Stimulated activated CD4-positive, alpha-beta T cell treated with anti-CD3 and anti-CD28 coated beads, Interleukin-2, amount 100 ng/mL, for 48 hours (primary cell): ENCODE results near the gene RPRML.
"Not testable (repeated sequence)": the region's sequence is repeated elsewhere in the genome, so short reads cannot be mapped to it uniquely, and the experiment has no call there.

Experiments used
- DNase-seq, 2 donors: peaks; one replicate each; pipeline ENCODE4 v3.0.0-alpha.2; 2020

RPRML gene

GRCh38 chr17:46979147-46979863 is at the start of gene RPRML:
Gene RPRML (minus strand): TSS chr17:46979253. CDS start chr17:46979007, 246 bp downstream.
- peak; percentile 13 to 24 for DNase-seq

GRCh38 chr17:47016966-47017365 is 37.9 kb upstream of the RPRML start:
- DNase-seq: not testable (repeated sequence)

- DNase-seq: no peak
Observed at GRCh38 chr17:47013341-47013740, 34.3 kb upstream of the RPRML start.

GRCh38 chr17:47012457-47012856 is 33.4 kb upstream of the RPRML start:
- DNase-seq: no peak

GRCh38 chr17:47009759-47010594 is 30.9 kb upstream of the RPRML start:
- DNase-seq: no peak

- DNase-seq: no peak
Observed at GRCh38 chr17:47004906-47005305, 25.9 kb upstream of the RPRML start.

GRCh38 chr17:47003864-47004263 is 24.8 kb upstream of the RPRML start:
- not testable (repeated sequence) for DNase-seq

- DNase-seq: no peak
Observed at GRCh38 chr17:46995841-46996571, 17.0 kb upstream of the RPRML start.

GRCh38 chr17:46994993-46995392 is 15.9 kb upstream of the RPRML start:
- DNase-seq: no peak

GRCh38 chr17:46991617-46992016 is 12.6 kb upstream of the RPRML start:
- no peak for DNase-seq

GRCh38 chr17:46989637-46990431 is 10.8 kb upstream of the RPRML start:
- DNase-seq: no peak

GRCh38 chr17:46987927-46988326 is 8.9 kb upstream of the RPRML start:
- DNase-seq: not testable (repeated sequence)

GRCh38 chr17:46986366-46986765 is 7.3 kb upstream of the RPRML start:
- no peak for DNase-seq

- DNase-seq: no peak
Observed at GRCh38 chr17:46984892-46985291, 5.8 kb upstream of the RPRML start.

GRCh38 chr17:46984341-46984740 is 5.3 kb upstream of the RPRML start:
- no peak for DNase-seq

GRCh38 chr17:46983782-46984181 is 4.7 kb upstream of the RPRML start:
- DNase-seq: no peak

- DNase-seq: no peak
Observed at GRCh38 chr17:46982577-46982976, 3.5 kb upstream of the RPRML start.

GRCh38 chr17:46978489-46979146 is 435 bp downstream of the RPRML start:
- DNase-seq: no peak

- DNase-seq: no peak
Observed at GRCh38 chr17:46977750-46978488, 1.1 kb downstream of the RPRML start.

- no peak for DNase-seq
Observed at GRCh38 chr17:46977348-46977747, 1.7 kb downstream of the RPRML start.

GRCh38 chr17:46976626-46977270 is 2.3 kb downstream of the RPRML start:
- DNase-seq: no peak
